ENCODE results near the gene MYL12B. TPM values are rescaled to one million over a fixed set of nuclear protein-coding genes. Genes with fewer than 3 reads are reported as not detected.

The MYL12B gene
- polyA plus RNA-seq, 3 donors from 2014 or later = 1,023 to 1,314 (median 1,183) TPM

DNA sequence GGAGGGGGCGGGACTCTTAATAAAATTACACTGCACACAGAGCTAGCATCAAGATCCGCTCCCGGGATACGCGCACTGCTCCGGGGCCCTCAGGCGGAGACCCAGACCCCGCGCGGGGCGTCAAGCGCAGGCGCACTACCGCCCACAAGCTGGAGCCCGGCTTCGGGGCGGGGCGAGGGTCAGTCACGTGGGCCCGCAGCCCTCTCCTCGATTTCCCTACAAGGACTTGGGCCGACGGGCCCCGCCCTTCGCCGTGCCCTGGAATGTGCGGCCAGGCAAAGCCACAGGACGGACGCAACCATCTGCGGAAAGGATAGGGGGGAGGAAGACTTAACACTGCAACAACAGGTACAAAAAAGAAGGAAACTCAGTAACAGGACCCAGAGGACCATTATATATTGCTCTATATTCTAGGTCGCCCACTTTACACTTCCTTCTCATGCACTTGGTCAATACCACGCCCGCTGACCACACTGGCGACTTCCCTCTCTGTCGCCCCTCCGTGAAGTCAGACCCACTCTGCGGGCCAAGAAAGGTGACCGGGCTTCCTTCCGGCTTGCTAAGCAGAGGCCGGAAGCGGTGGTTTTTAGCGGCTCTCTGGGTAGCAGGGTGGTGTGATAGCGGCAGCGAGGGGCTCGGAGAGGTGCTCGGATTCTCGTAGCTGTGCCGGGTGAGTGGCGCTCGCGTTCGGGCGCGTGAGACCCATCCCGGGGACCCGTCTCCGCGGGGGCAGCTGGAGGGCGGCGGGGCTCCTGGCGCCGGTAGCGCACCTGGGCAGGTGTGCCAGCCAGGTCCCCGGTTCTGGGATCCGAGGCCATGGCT, 14.5 kb upstream of the MYL12B start, which contains the start of gene MYL12A:
MYL12A (plus strand) TSS at position 562 of the 822 bp plus-strand sequence. CDS start 5,447 bp downstream, outside the sequence.
- DNase-seq = peak; percentile 93
- Mint-ChIP-seq H3K27ac (peak within 1 kb of the TSS; percentile 96 to 99 (median 99)), H3K4me1 (peaks cover 56 to 77% of the 10 kb centered on the region in 2 donors), H3K36me3 (peaks cover 7 to 18% (median 11%) of the 10 kb centered on the region in 3 donors), H3K9me3 (no peaks in the 10 kb centered on the region), H3K4me3 (peak within 1 kb of the TSS; percentile 88 to 99 (median 96)), H3K27me3 (ENCODE audit: low read depth in 3 of 3) (peaks cover 11 to 32% (median 30%) of the 10 kb centered on the region in 3 donors)

DNA sequence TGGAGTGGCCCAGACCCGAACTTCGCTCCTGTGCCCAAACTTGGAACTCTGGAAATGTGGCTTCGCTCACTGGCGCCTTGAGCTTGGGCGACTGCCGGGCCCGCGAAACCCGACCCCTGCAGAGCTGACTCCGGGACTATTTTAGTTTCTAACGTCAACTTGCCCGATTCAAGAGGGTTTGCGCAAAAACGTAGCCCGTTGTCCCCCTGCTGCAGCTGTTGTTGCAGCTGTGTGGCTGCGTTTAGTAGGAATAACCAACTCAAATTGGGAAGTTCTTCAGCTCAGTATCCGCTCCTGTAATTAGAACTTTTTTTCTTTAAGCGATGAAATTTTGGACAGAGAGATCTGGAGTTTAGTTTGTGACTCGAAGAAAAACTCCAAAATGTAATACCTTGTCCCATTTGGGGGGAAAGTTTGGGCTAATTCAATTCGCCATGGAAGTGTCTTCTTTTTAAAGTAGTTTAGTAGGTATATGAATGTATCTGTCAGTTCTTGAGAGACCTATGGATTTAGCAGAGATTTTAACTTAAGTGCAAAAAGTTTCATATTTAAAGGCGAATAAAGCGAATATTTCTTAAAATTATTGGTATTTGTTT, 13.8 kb upstream of the MYL12B start:
- DNase-seq = no peak
- peaks cover 64 to 83% of the 10 kb centered on the region in 2 donors for H3K4me1 Mint-ChIP-seq

DNA sequence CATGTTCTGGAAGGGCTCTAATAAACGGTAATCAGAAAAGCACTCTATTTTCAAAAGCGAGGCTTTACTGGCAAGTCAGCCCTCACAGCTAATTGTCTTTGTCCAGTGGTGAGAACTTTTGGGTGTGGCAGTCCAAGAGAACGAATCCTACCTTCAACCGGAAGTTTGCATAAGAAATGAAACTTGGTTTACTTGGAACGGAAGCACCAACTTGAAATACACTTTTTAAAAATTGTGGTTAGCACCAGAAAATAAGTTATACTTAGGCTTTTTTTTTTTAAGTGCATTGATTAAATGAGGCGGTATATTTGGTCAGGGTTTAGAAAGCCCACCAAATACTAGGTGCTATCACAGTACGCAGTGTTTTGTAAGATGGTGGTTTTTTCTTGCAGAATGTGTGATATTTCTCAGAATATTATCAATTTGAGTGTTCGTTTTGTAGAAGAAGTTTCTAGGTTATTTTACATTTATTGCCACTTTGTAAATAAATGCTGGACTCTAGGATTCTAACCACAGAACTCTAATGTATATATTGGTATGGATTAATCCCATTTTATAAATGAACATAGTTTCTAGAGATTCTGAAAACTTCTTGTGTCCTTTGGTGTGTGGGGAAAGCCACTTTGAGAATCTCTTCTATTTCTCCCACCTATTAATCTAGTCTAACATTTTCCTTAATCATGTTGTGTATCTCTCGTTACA, 13.1 kb upstream of the MYL12B start:
- Mint-ChIP-seq H3K4me1 (peaks cover 70 to 83% of the 10 kb centered on the region in 2 donors), H3K27ac (peak overlapping the region; percentile 96 to 99 (median 99)), H3K4me3 (peak overlapping the region; percentile 88 to 99 (median 96)), H3K36me3 (peaks cover 17 to 23% (median 22%) of the 10 kb centered on the region in 3 donors), H3K27me3 (ENCODE audit: low read depth in 3 of 3) (peaks cover 9 to 32% (median 30%) of the 10 kb centered on the region in 3 donors), H3K9me3 (no peaks in the 10 kb centered on the region)
- DNase-seq = peak; percentile 76 to 80 (median 77)

More for the DNA sequence above, 13.8 kb upstream of the MYL12B start:
- peak overlapping the region; percentile 96 to 99 (median 99) for H3K27ac Mint-ChIP-seq
- H3K36me3 Mint-ChIP-seq = peaks cover 11 to 18% (median 16%) of the 10 kb centered on the region in 3 donors
- peaks cover 9 to 32% (median 30%) of the 10 kb centered on the region in 3 donors for H3K27me3 Mint-ChIP-seq (ENCODE audit: low read depth in 3 of 3)
- H3K4me3 Mint-ChIP-seq = peak overlapping the region; percentile 88 to 99 (median 96)
- H3K9me3 Mint-ChIP-seq = no peaks in the 10 kb centered on the region

DNA sequence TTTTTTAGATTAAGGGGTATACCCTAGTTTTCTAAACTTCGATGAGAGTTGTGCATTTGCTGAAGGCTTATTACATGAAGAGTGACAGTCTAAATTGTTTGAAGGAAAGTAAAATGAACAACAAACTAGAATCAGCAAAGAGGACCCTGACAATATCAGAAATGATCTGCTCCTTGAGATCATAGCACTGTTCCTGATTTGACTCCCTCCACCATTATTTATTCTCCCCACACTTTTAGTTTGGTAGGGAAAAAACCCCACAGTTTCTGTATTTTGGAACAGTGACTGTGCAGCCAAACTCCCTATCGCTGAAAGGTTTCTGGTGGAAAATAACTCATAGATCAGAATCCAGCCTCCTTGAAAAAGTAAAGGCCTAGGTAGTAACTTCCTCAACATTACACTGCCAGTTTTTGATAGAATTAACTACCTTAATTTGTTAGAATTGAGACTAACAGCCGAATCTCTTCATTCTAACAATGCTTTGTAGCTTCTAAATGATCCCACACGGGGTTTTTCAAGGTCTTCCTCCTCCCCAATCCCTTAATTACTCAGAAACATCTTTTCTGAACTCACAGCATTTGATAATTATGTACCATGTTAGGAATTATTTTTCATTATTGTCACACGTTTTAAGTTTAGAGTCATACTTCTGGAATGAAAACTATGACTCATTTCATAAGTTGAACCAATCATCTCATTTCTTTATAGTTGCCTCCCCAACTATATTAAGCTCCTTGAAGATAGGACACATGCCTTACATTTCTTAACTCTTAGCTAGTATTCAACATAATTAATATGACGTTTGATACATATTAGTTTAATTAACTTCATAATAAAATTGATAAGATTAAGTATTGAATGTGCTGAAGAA, 11.5 kb upstream of the MYL12B start:
- H3K4me3 Mint-ChIP-seq = peak overlapping the region; percentile 88 to 99 (median 96)
- no peaks in the 10 kb centered on the region for H3K9me3 Mint-ChIP-seq
- H3K36me3 Mint-ChIP-seq = peaks cover 29 to 37% (median 34%) of the 10 kb centered on the region in 3 donors
- peaks cover 9 to 32% (median 30%) of the 10 kb centered on the region in 3 donors for H3K27me3 Mint-ChIP-seq (ENCODE audit: low read depth in 3 of 3)
- peaks cover 72 to 87% of the 10 kb centered on the region in 2 donors for H3K4me1 Mint-ChIP-seq
- H3K27ac Mint-ChIP-seq = peak overlapping the region; percentile 96 to 99 (median 96)
- no peak for DNase-seq

DNA sequence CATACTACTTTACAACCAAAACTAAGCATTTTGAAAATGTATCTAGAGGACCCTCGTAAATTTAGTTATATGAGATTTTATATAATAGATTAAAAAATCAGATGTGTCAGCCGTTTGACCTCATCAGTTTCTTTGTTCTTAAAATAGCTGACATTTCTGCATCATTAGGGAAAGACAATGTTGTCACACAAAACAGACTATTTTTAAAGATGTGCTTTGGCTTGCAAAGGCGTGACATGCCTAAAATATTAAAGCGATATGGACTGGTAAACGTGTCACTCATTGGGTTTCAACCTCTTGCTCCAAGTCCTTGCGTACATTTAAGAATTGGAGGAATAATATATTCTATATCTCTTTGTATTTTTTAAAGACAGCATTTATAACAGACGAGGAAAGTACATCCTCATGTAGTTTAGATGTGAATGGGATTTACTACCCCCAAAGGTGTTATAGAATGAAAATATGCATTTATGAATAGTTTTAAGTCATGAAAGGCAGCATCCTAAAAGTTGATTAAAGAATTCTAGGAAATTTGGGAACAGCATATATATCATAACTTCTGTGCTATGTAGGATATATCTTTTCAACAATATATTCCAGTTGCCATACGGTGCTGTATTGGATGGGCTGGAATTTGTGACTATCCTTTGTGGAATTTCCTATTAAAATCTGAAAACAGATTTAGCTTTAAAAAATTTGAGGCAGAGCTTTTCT, 10.5 kb upstream of the MYL12B start:
- DNase-seq = no peak
- Mint-ChIP-seq H3K36me3 (peaks cover 33 to 46% (median 43%) of the 10 kb centered on the region in 3 donors), H3K9me3 (no peaks in the 10 kb centered on the region), H3K4me1 (peaks cover 72 to 87% of the 10 kb centered on the region in 2 donors), H3K4me3 (peak overlapping the region; percentile 65 to 98 (median 80)), H3K27ac (peak overlapping the region; percentile 79 to 99 (median 90)), H3K27me3 (ENCODE audit: low read depth in 3 of 3) (peaks cover 9 to 28% (median 25%) of the 10 kb centered on the region in 3 donors)

DNA sequence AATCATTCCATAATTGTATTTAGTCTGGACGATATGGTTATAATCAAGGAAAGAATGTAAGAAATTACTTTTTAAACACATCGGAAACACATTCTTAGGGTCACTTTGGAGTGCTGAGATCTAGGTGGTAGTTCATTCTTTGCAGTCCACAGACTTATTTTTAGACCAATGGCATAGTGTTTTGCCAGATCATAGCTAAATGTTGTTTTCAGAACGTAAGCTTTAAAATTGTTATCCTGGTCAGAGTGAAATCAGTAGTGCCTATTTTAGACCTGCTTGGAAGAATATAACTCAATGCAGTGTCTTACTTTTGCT, 10.0 kb upstream of the MYL12B start:
- Mint-ChIP-seq H3K9me3 (no peaks in the 10 kb centered on the region), H3K4me1 (peaks cover 67 to 87% of the 10 kb centered on the region in 2 donors), H3K4me3 (peak overlapping the region; percentile 65 to 98 (median 80)), H3K36me3 (peaks cover 33 to 51% (median 49%) of the 10 kb centered on the region in 3 donors), H3K27me3 (ENCODE audit: low read depth in 3 of 3) (peaks cover 9 to 23% (median 20%) of the 10 kb centered on the region in 3 donors), H3K27ac (peak overlapping the region; percentile 79 to 99 (median 90))
- no peak for DNase-seq

DNA sequence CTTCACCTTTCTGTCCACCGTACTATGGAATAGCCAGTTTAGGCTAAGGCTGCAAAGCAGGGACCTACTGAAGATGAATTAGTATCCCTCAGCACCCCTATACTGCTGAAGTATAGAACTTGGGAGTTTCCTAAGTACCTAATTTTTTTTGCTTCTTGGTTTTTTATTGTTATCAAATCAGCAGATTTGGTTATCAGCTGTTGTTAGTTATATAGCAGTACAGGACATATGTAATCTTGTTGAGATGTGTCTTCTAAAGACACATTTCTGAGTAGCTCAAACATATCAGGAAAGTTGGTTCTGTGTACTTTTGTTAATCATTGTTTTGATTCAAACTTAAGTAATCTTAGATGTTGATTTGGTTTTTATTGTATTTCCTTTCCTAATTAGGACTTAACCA, 9.1 kb upstream of the MYL12B start:
- Mint-ChIP-seq H3K4me3 (peak overlapping the region; percentile 69 to 98 (median 77)), H3K36me3 (peaks cover 39 to 59% (median 57%) of the 10 kb centered on the region in 3 donors), H3K27me3 (ENCODE audit: low read depth in 3 of 3) (peaks cover 2 to 14% (median 12%) of the 10 kb centered on the region in 3 donors), H3K4me1 (peaks cover 73 to 90% of the 10 kb centered on the region in 2 donors), H3K9me3 (no peaks in the 10 kb centered on the region), H3K27ac (peak overlapping the region; percentile 79 to 99 (median 86))
- no peak for DNase-seq

DNA sequence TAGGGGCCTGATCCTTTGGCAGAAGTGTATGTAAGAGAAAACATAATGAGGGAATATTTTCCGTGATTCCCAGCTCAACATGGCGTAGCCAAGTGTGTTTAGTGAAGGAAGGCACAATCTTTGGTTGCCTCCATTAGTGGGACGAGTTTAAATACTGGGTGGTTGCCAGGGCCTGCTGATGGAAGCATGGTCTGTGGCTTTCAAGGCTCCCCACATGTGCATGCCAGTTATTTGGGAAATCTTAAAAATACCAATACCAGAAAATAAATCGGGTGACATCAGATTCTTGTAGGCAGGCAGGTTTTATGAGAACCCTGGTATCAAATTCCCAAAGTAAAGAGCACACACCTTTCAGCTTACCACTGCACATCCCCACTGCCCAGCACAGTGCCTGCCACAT, 7.2 kb upstream of the MYL12B start:
- H3K27ac Mint-ChIP-seq = peak overlapping the region; percentile 58 to 99 (median 86)
- DNase-seq = no peak
- H3K27me3 Mint-ChIP-seq (ENCODE audit: low read depth in 3 of 3) = no peaks in the 10 kb centered on the region
- peak overlapping the region; percentile 4 to 64 (median 55) for H3K4me3 Mint-ChIP-seq
- H3K9me3 Mint-ChIP-seq = no peaks in the 10 kb centered on the region
- peaks cover 45 to 65% (median 52%) of the 10 kb centered on the region in 3 donors for H3K36me3 Mint-ChIP-seq
- peaks cover 84 to 100% of the 10 kb centered on the region in 2 donors for H3K4me1 Mint-ChIP-seq

DNA sequence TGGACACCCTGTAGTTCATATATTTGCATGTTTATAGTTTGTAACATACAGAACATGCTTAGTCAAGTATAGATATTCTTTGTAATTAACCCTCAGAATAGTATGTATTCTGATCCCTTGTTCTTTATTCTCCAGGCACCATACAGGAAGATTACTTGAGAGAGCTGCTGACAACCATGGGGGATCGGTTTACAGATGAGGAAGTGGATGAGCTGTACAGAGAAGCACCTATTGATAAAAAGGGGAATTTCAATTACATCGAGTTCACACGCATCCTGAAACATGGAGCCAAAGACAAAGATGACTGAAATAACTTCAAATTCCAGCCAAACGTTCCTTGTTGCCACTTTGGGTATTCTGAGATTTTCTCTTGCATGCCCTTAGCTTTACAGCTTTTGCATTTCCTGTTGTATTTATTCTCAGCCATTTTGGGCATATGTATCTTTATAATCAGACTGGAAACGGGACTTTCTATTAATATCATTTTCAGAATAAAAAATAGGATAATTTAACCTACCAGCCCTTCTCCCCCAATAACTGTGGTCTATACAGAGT, 6.2 kb upstream of the MYL12B start:
- no peaks in the 10 kb centered on the region for H3K27me3 Mint-ChIP-seq (ENCODE audit: low read depth in 3 of 3)
- peak overlapping the region; percentile 76 to 89 (median 82) for H3K27ac Mint-ChIP-seq
- H3K4me1 Mint-ChIP-seq = peaks cover 84 to 96% of the 10 kb centered on the region in 2 donors
- DNase-seq = no peak
- peak overlapping the region in 2 of 5 donors; percentile 22 to 57 for H3K4me3 Mint-ChIP-seq
- H3K36me3 Mint-ChIP-seq = peaks cover 40 to 61% (median 46%) of the 10 kb centered on the region in 3 donors
- no peaks in the 10 kb centered on the region for H3K9me3 Mint-ChIP-seq

DNA sequence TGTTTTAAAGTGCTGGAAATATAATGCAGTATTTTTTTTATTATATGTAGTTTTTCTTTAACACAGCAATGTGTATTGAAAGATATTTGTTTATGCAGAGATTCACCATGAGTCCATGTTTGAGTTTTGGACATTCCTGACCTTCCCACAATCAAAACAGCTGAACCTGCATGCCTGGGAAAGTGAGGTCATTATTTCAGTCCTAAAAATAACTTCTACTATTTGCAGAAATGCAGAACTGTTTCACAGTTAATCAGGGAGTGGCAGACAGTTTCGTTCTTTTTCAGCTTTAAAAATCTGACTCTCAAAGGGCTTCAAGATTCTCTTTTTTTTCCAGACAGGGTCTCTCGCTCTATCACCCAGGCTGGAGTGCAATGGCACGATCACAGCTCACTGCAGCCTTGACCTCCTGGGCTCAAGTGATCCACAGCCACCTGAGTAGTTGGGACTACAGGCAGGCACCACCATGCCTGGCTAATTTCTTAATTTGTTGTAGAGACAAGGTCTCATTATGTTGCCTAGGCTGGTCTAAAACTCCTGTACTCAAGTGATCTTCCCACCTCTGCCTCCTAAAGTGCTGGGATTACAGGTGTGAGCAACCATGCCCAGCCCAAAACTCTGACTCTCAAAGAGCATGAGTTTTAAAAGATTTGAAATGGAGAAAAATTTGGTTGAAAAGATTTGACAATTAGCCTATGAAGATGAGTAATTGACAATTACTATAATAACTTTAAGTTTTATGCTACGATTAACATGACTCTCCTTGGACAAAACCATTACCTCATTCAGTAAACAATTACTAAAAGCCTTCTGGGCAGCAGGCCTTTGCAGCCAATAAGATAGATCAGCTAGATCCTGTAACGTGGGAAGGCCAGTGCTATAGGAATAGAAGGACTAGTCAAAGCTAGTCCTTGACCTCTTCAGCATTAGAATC, 5.0 kb upstream of the MYL12B start:
- Mint-ChIP-seq H3K27me3 (ENCODE audit: low read depth in 3 of 3) (peaks cover 6 to 11% (median 10%) of the 10 kb centered on the region in 3 donors), H3K9me3 (no peaks in the 10 kb centered on the region), H3K27ac (peak overlapping the region; percentile 70 to 100 (median 92)), H3K36me3 (peaks cover 39 to 60% (median 45%) of the 10 kb centered on the region in 3 donors), H3K4me3 (no peak overlapping the region), H3K4me1 (peaks cover 82 to 90% of the 10 kb centered on the region in 2 donors)
- no peak for DNase-seq

DNA sequence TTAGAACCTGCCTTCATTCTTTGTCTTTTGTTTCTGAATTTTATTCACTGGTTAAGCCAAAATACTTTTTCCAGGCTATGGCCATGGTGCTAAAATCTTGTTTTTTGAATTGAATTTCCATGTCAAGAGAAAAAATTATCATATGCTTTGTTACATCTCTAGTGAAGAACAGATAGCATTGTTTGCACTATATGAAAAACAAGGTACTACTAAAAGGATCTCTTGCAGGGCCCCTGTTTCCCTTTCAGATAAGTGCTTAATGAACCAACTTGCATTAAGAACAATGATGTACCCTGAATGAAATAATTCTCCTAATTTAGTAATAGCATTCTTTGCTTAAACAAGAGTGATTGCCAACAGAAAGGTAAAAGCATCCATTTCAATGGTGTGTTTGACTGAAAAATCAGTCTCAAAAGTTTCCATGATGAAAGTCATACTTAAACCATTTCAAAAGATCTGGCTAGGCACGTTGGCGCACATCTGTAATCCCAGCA, 4.3 kb upstream of the MYL12B start:
- Mint-ChIP-seq H3K36me3 (peaks cover 39 to 60% (median 45%) of the 10 kb centered on the region in 3 donors), H3K4me1 (peaks cover 78 to 86% of the 10 kb centered on the region in 2 donors), H3K27me3 (ENCODE audit: low read depth in 3 of 3) (peaks cover 9 to 15% (median 13%) of the 10 kb centered on the region in 3 donors), H3K27ac (peak overlapping the region; percentile 72 to 100 (median 92)), H3K4me3 (no peak overlapping the region), H3K9me3 (no peaks in the 10 kb centered on the region)
- no peak for DNase-seq
